NOMO-1 treated with dmso at 0.1 percent for 144 hours (cell line): ENCODE results near the gene SORCS2.

Source experiments
- DNase-seq: peaks from one replicate; lab custom pipeline; 2025; ENCODE audit not compliant: unreplicated experiment; lab: John Stamatoyannopoulos, UW

The SORCS2 gene

GRCh38 chr4:7638984-7639789 lies 446.8 kb downstream of the SORCS2 start:
- peak; percentile 92 for DNase-seq

- DNase-seq, result no peak
Measured at GRCh38 chr4:7640136-7640535, 447.8 kb downstream of the SORCS2 start.

- DNase-seq, result no peak
Measured at GRCh38 chr4:7641712-7642111, 449.4 kb downstream of the SORCS2 start.

GRCh38 chr4:7642741-7643458 lies 450.6 kb downstream of the SORCS2 start:
- DNase-seq, result no peak

- no peak for DNase-seq
Measured at GRCh38 chr4:7645158-7645557, 452.8 kb downstream of the SORCS2 start.

- no peak for DNase-seq
Measured at GRCh38 chr4:7645956-7646355, 453.6 kb downstream of the SORCS2 start.

- DNase-seq, result no peak
Measured at GRCh38 chr4:7646384-7647061, 454.2 kb downstream of the SORCS2 start.

- DNase-seq, result no peak
Measured at GRCh38 chr4:7647186-7647585, 454.8 kb downstream of the SORCS2 start.

GRCh38 chr4:7647600-7648543 lies 455.5 kb downstream of the SORCS2 start:
- DNase-seq, result peak; percentile 95

GRCh38 chr4:7648544-7649395 lies 456.4 kb downstream of the SORCS2 start:
- DNase-seq, result no peak

GRCh38 chr4:7649411-7649740 lies 457.0 kb downstream of the SORCS2 start:
- DNase-seq, result no peak

GRCh38 chr4:7649741-7650531 lies 457.6 kb downstream of the SORCS2 start:
- DNase-seq, result peak; percentile 96

- DNase-seq, result peak; percentile 70
Measured at GRCh38 chr4:7650606-7651385, 458.5 kb downstream of the SORCS2 start.

- no peak for DNase-seq
Measured at GRCh38 chr4:7651461-7651921, 459.2 kb downstream of the SORCS2 start.

GRCh38 chr4:7652006-7652405 lies 459.7 kb downstream of the SORCS2 start:
- no peak for DNase-seq

GRCh38 chr4:7652451-7652881 lies 460.1 kb downstream of the SORCS2 start:
- no peak for DNase-seq

- DNase-seq, result no peak
Measured at GRCh38 chr4:7652906-7653305, 460.6 kb downstream of the SORCS2 start.
